ENCODE measurements around the gene IGFBP4. TPM values are rescaled to one million over a fixed set of nuclear protein-coding genes. Genes with fewer than 3 reads are reported as not detected.

The IGFBP4 gene
- total and polyA plus RNA-seq, 2 donors (not counting 1 experiment from before 2014, with no cell fraction given), result 4.6 to 31.3 TPM

GRCh38 chr17:40437095-40437732, 6.0 kb upstream of the IGFBP4 start:
- DNase-seq (no peak), ATAC-seq (ENCODE audit: low read depth) (no peak)
- Mint-ChIP-seq H3K27ac (no peak overlapping the region), H3K4me1 (peaks cover 6% of the 10 kb centered on the region), H3K9me3 (ENCODE audit: insufficient read depth) (no peaks in the 10 kb centered on the region), H3K4me3 (no peak overlapping the region), H3K27me3 (no peaks in the 10 kb centered on the region)
- no peak overlapping the region for H3K4me2 ChIP-seq (replicated peaks; ENCODE audit: low read depth, low read length, poor library complexity, severe bottlenecking)
- no peak overlapping the region for H2AFZ ChIP-seq (ENCODE audit: insufficient read depth, low read depth, low read length, poor library complexity, severe bottlenecking)
- no peak overlapping the region for H3K27ac ChIP-seq (ENCODE audit: low read length in 2 of 2)
- TF ChIP-seq CTCF (IDR thresholded peaks at IDR 0.05) (no peak), EZH2 (IDR thresholded peaks at IDR 0.05; ENCODE audit: borderline replicate concordance, insufficient read depth, low read depth, low read length, poor library complexity, severe bottlenecking) (no peak)
- H3K4me3 ChIP-seq (ENCODE audit: control extremely low read depth in 1 of 5, extremely low read depth in 1 of 5, insufficient read depth in 1 of 5, low read depth in 2 of 5, low read length in 4 of 5), result no peak overlapping the region
- ChIA-PET POLR2A (interaction anchor here (0.6 kb wide), 1 partner anchor 1242 kb away, joined by 5 read pairs; no protein-coding TSS in a partner anchor), CTCF (interaction anchor here (0.8 to 9.3 kb wide), 9 partner anchors 10 to 356 kb away, joined by 3 to 172 read pairs (median 4); no protein-coding TSS in a partner anchor)
- H3K9ac ChIP-seq (ENCODE audit: low read length), result no peak overlapping the region
- no peaks in the 10 kb centered on the region for H3K79me2 ChIP-seq (ENCODE audit: control insufficient read depth, insufficient read depth, low read length)
- no peaks in the 10 kb centered on the region for H3K9me3 ChIP-seq (ENCODE audit: control extremely low read depth in 1 of 3, control insufficient read depth in 2 of 3, insufficient read depth in 1 of 3, low read length in 2 of 3)
- 86% methylated on average over 5 of the region's 5 CpGs for WGBS (ENCODE audit: insufficient coverage)
- no peaks in the 10 kb centered on the region for H3K27me3 ChIP-seq (replicated peaks in 1 of 4; ENCODE audit: control extremely low read depth in 1 of 4, control insufficient read depth in 3 of 4, insufficient read depth in 4 of 4, low read length in 3 of 4)
- no peaks in the 10 kb centered on the region for H3K36me3 ChIP-seq (replicated peaks in 1 of 2; ENCODE audit: control extremely low read depth in 1 of 2, control insufficient read depth in 1 of 2, extremely low read depth in 1 of 2, insufficient read depth in 2 of 2, low read length in 1 of 2)
- intact Hi-C loops (cut with micrococcal nuclease), result no loop called here
- H4K20me1 ChIP-seq (ENCODE audit: control insufficient read depth, insufficient read depth, low read length, poor library complexity, severe bottlenecking), result no peaks in the 10 kb centered on the region
- H3K4me1 ChIP-seq (ENCODE audit: control insufficient read depth in 2 of 2, insufficient read depth in 2 of 2, low read length in 2 of 2), result peaks cover 4 to 10% of the 10 kb centered on the region in 2 donors

GRCh38 chr17:40440166-40440565, 3.1 kb upstream of the IGFBP4 start:
- Histone ChIP-seq H3K27ac (ENCODE audit: low read length in 2 of 2) (no peak overlapping the region), H3K4me2 (replicated peaks; ENCODE audit: low read depth, low read length, poor library complexity, severe bottlenecking) (no peak overlapping the region), H3K9me3 (ENCODE audit: control extremely low read depth in 1 of 3, control insufficient read depth in 2 of 3, insufficient read depth in 1 of 3, low read length in 2 of 3) (no peaks in the 10 kb centered on the region), H3K4me1 (ENCODE audit: control insufficient read depth in 2 of 2, insufficient read depth in 2 of 2, low read length in 2 of 2) (peaks cover 22 to 34% of the 10 kb centered on the region in 2 donors), H3K27me3 (replicated peaks in 1 of 4; ENCODE audit: control extremely low read depth in 1 of 4, control insufficient read depth in 3 of 4, insufficient read depth in 4 of 4, low read length in 3 of 4) (no peaks in the 10 kb centered on the region), H3K36me3 (replicated peaks in 1 of 2; ENCODE audit: control extremely low read depth in 1 of 2, control insufficient read depth in 1 of 2, extremely low read depth in 1 of 2, insufficient read depth in 2 of 2, low read length in 1 of 2) (no peaks in the 10 kb centered on the region), H4K20me1 (ENCODE audit: control insufficient read depth, insufficient read depth, low read length, poor library complexity, severe bottlenecking) (no peaks in the 10 kb centered on the region), H2AFZ (ENCODE audit: insufficient read depth, low read depth, low read length, poor library complexity, severe bottlenecking) (no peak overlapping the region), H3K4me3 (ENCODE audit: control extremely low read depth in 1 of 5, extremely low read depth in 1 of 5, insufficient read depth in 1 of 5, low read depth in 2 of 5, low read length in 4 of 5) (no peak overlapping the region), H3K9ac (ENCODE audit: low read length) (no peak overlapping the region), H3K79me2 (ENCODE audit: control insufficient read depth, insufficient read depth, low read length) (peaks cover 14% of the 10 kb centered on the region)
- Mint-ChIP-seq H3K4me3 (no peak overlapping the region), H3K27me3 (no peaks in the 10 kb centered on the region), H3K9me3 (ENCODE audit: insufficient read depth) (no peaks in the 10 kb centered on the region), H3K4me1 (peaks cover 26% of the 10 kb centered on the region), H3K27ac (no peak overlapping the region)
- no peak for TF ChIP-seq EZH2 (IDR thresholded peaks at IDR 0.05; ENCODE audit: borderline replicate concordance, insufficient read depth, low read depth, low read length, poor library complexity, severe bottlenecking)
- no peak for TF ChIP-seq CTCF (IDR thresholded peaks at IDR 0.05)
- ChIA-PET CTCF (interaction anchor here (1.0 to 9.3 kb wide), 12 partner anchors 8 to 208 kb away, joined by 3 to 172 read pairs (median 4); no protein-coding TSS in a partner anchor), POLR2A (no interaction called here)
- intact Hi-C loops (cut with micrococcal nuclease), result loop anchor here (5.0 kb wide), 3 partner anchors 37 to 352 kb away; no protein-coding TSS in a partner anchor
- no peak for ATAC-seq (ENCODE audit: low read depth)
- 94% methylated on average over 4 of the region's 4 CpGs for WGBS (ENCODE audit: insufficient coverage)
- no peak for DNase-seq
